ENCODE data around the gene OR6C70. TPM values are rescaled to one million over a fixed set of nuclear protein-coding genes. Genes with fewer than 3 reads are reported as not detected.

OR6C70 gene
- total and polyA plus RNA-seq, 2 of the 13 experiments (the other 11 are each of a cell fraction or from before 2014, with no cell fraction given) = not detected

- DNase-seq (ENCODE audit: low spot score) (no peak), ATAC-seq (no peak), FAIRE-seq (no peak)
- Histone ChIP-seq H3K4me2 (ENCODE audit: low read depth, low read length) (no peak within 1 kb of the TSS), H3K27ac (ENCODE audit: extremely low read length, insufficient read depth, low read length) (no peak within 1 kb of the TSS), H3K36me3 (replicated peaks in 1 of 2; ENCODE audit: control insufficient read depth in 1 of 2, insufficient read depth in 2 of 2, low read length in 2 of 2) (no peaks in the 10 kb centered on the region), H3K4me1 (ENCODE audit: insufficient read depth, low read length) (no peaks in the 10 kb centered on the region), H4K20me1 (ENCODE audit: insufficient read depth, low read length) (no peaks in the 10 kb centered on the region), H2AFZ (ENCODE audit: low read length) (no peak within 1 kb of the TSS), H3K9me3 (ENCODE audit: low read length) (no peaks in the 10 kb centered on the region), H3K79me2 (ENCODE audit: insufficient read depth, low read length) (no peaks in the 10 kb centered on the region), H3K4me3 (replicated peaks in 1 of 3; ENCODE audit: insufficient read depth in 1 of 3, low read depth in 2 of 3, low read length in 3 of 3) (no peak within 1 kb of the TSS), H3K9ac (ENCODE audit: insufficient read depth, low read depth, low read length) (no peak within 1 kb of the TSS), H3K27me3 (ENCODE audit: control insufficient read depth in 1 of 2, insufficient read depth in 2 of 2, low read length in 2 of 2) (no peaks in the 10 kb centered on the region)
- BruUV-seq (replicated peaks) = no TSS peak
- 74% methylated on average over 4 of the region's 4 CpGs for WGBS (ENCODE audit: low lambda C conversion rate)
- CTCF ChIA-PET (ENCODE audit: low intra/inter-chr PET ratio, low total read pairs) = no interaction called here
- POLR2A ChIA-PET = no interaction called here
- TF ChIP-seq THRA (CRISPR knock-in tag; IDR thresholded peaks at IDR 0.05; ENCODE audit: borderline replicate concordance) (no peak), SMYD3 (CRISPR knock-in tag; IDR thresholded peaks at IDR 0.05) (no peak), GATAD1 (CRISPR knock-in tag; IDR thresholded peaks at IDR 0.05) (no peak), ZNF333 (CRISPR knock-in tag; IDR thresholded peaks at IDR 0.05; ENCODE audit: borderline replicate concordance) (no peak), BHLHE40 (IDR thresholded peaks at IDR 0.05; ENCODE audit: low read length) (no peak), ZNF780A (CRISPR knock-in tag; IDR thresholded peaks at IDR 0.05) (no peak), ZNF674 (CRISPR knock-in tag; IDR thresholded peaks at IDR 0.05; ENCODE audit: low read depth) (no peak), ZBTB43 (CRISPR knock-in tag; conservative IDR thresholded peaks at IDR 0.05) (no peak), ZFP82 (CRISPR knock-in tag; IDR thresholded peaks at IDR 0.05; ENCODE audit: borderline replicate concordance) (no peak), USF2 (IDR thresholded peaks at IDR 0.05; ENCODE audit: low read depth, low read length) (no peak), USF2 (CRISPR knock-in tag; IDR thresholded peaks at IDR 0.05; ENCODE audit: borderline replicate concordance) (no peak), BCLAF1 (IDR thresholded peaks at IDR 0.05) (no peak), NFIB (CRISPR knock-in tag; IDR thresholded peaks at IDR 0.05; ENCODE audit: borderline replicate concordance) (no peak), HMGA1 (CRISPR knock-in tag; conservative IDR thresholded peaks at IDR 0.05) (no peak), ZBTB42 (CRISPR knock-in tag; IDR thresholded peaks at IDR 0.05) (no peak), HOXA7 (CRISPR knock-in tag; IDR thresholded peaks at IDR 0.05) (no peak), NR0B2 (CRISPR knock-in tag; IDR thresholded peaks at IDR 0.05) (no peak)
- intact Hi-C loops (cut with micrococcal nuclease; ENCODE audit: unreplicated experiment) = no loop called here
- in situ Hi-C loops (cut with HindIII; ENCODE audit: extremely low pct_ligation_motif_present, low pct_unique_long_range_greater_than_20kb) = loop anchor here (25.0 kb wide), 1 partner anchor 239 kb away; no protein-coding TSS in a partner anchor
Observed at GRCh38 chr12:55425954-55426353, 44.0 kb downstream of the OR6C70 start, which contains the start of gene OR6C76. Gene OR6C76 (plus strand): TSS chr12:55426254. CDS start chr12:55426254, 0 bp downstream.
